GM12878 (cell line): ENCODE results near the gene PLEKHD1. TPM values are rescaled to one million over a fixed set of nuclear protein-coding genes. Genes with fewer than 3 reads are reported as not detected.

Experiments
- ATAC-seq: fragments of 200-7000 bp; cut with Tn5 transposase; 3 replicates; pipeline ENCODE4 v1.9.1; 2020; ENCODE audit warnings: mild to moderate bottlenecking, moderate library complexity
- BruUV-seq: library from RNA; stranded (reverse); fragments of 400-500 nt; replicated peaks from 2 replicates; lab custom pipeline; 2021; lab: Mats Ljungman, UMichigan
- CTCF ChIA-PET: fragments of 300-600 bp; sonication (Branson Sonifier 250); formaldehyde crosslinking; extraction: SDS; loops from one replicate; lab custom pipeline; 2021; ENCODE audit warnings: inconsistent platforms; lab: Yijun Ruan, JAX
- POLR2A ChIA-PET: fragments of 350-600 bp; formaldehyde crosslinking; extraction: SDS; loops from one replicate; lab custom pipeline; 2021; ENCODE audit warnings: inconsistent platforms; lab: Charles Lee
- RAD21 ChIA-PET: fragments of 300-600 bp; sonication (Branson Sonifier 250); formaldehyde crosslinking; loops from one replicate; lab custom pipeline; 2023; ENCODE audit warnings: antibody characterized with exemption; ENCODE audit not compliant: unreplicated experiment; lab: Charles Lee
- SMC1A ChIA-PET: fragments of 300-600 bp; sonication (Branson Sonifier 250); formaldehyde crosslinking; loops from one replicate; lab custom pipeline; 2023; ENCODE audit not compliant: unreplicated experiment, uncharacterized antibody; lab: Charles Lee
- DNase-seq: peaks from one replicate; pipeline ENCODE4 v3.0.0-alpha.2; 2011; ENCODE audit warnings: low read depth, low spot score
- FAIRE-seq: peaks from 3 replicates; lab custom pipeline; 2011; peaks lifted over from hg19 to GRCh38; lab: Jason Lieb, UNC
- H2AFZ ChIP-seq: 2 replicates; pipeline ENCODE4 v1.6.0; 2011; ENCODE audit warnings: low read depth, low read length, control low read depth; ENCODE audit not compliant: control insufficient read depth
- H3K27ac ChIP-seq: 2 replicates; pipeline ENCODE4 v1.5.1; 2011; ENCODE audit warnings: control low read depth; ENCODE audit not compliant: control insufficient read depth, insufficient read depth
- H3K27me3 ChIP-seq, 2 experiments: replicated peaks in 1 of 2; 2 replicates each; pipeline versions ENCODE4 v1.6.0 to v1.6.1; 2011; ENCODE audit warnings: low read length in 1 of 2; ENCODE audit not compliant: control insufficient read depth in 2 of 2, insufficient read depth in 2 of 2
- H3K36me3 ChIP-seq, 2 experiments: 2 replicates each; pipeline ENCODE4 v1.5.1; 2011; ENCODE audit warnings: low read length in 1 of 2; ENCODE audit not compliant: control insufficient read depth in 2 of 2, insufficient read depth in 2 of 2
- H3K4me1 ChIP-seq: 2 replicates; pipeline ENCODE4 v1.6.1; 2011; ENCODE audit warnings: mild to moderate bottlenecking, low read length, moderate library complexity, mixed read lengths; ENCODE audit not compliant: control insufficient read depth, insufficient read depth
- H3K4me2 ChIP-seq: 2 replicates; pipeline ENCODE4 v1.6.0; 2011; ENCODE audit warnings: control low read depth; ENCODE audit not compliant: control insufficient read depth, insufficient read depth
- H3K4me3 ChIP-seq: fragments of 200-600 bp; sonication (generic); 2 replicates; pipeline ENCODE4 v1.5.1; 2016
- H3K79me2 ChIP-seq: 2 replicates; pipeline ENCODE4 v1.6.0; 2011; ENCODE audit warnings: low read length; ENCODE audit not compliant: control insufficient read depth, insufficient read depth
- H3K9ac ChIP-seq: 2 replicates; pipeline ENCODE4 v1.8.0; 2011; ENCODE audit warnings: low read length, control low read depth, mixed read lengths; ENCODE audit not compliant: control insufficient read depth, insufficient read depth
- H3K9me3 ChIP-seq: replicated peaks from 3 replicates; pipeline ENCODE4 v1.5.1; 2011; ENCODE audit warnings: mild to moderate bottlenecking, low read length; ENCODE audit not compliant: control insufficient read depth, insufficient read depth
- H4K20me1 ChIP-seq: 2 replicates; pipeline ENCODE4 v1.6.0; 2011; ENCODE audit not compliant: control insufficient read depth, insufficient read depth
- ASH2L ChIP-seq: fragments of 300-600, 200-600 bp; sonication (generic); IDR thresholded peaks from 2 replicates; pipeline ENCODE4 v1.6.1; 2017; ENCODE audit warnings: low read depth, mild to moderate bottlenecking, borderline replicate concordance
- BHLHE40 ChIP-seq, 2 experiments: fragments of 450-650 bp in 1 of 2; IDR thresholded peaks; 2 replicates each; pipeline ENCODE4 v1.6.1; 2011 to 2017; ENCODE audit warnings: low read depth in 2 of 2, borderline replicate concordance in 1 of 2, improper control_type of control experiment in 1 of 2, low read length in 1 of 2, mild to moderate bottlenecking in 1 of 2
- IRF5 ChIP-seq: fragments of 450-650 bp; IDR thresholded peaks from 2 replicates; pipeline ENCODE4 v1.6.1; 2017; ENCODE audit warnings: borderline replicate concordance
- NR2C2 ChIP-seq: IDR thresholded peaks from 2 replicates; pipeline ENCODE4 v1.6.1; 2011; ENCODE audit warnings: borderline replicate concordance, low read depth; ENCODE audit not compliant: control insufficient read depth, insufficient read length
- PAX5 ChIP-seq: IDR thresholded peaks from 2 replicates; pipeline ENCODE4 v1.6.1; 2011; ENCODE audit warnings: low read depth, low read length, borderline replicate concordance
- RBBP5 ChIP-seq: fragments of 200-600 bp; sonication (generic); conservative IDR thresholded peaks from 2 replicates; pipeline ENCODE4 v1.6.1; 2016
- TCF12 ChIP-seq: IDR thresholded peaks from 2 replicates; pipeline ENCODE4 v1.6.1; 2011; ENCODE audit warnings: low read depth, mild to moderate bottlenecking, low read length
- TCF7 ChIP-seq: IDR thresholded peaks from 2 replicates; pipeline ENCODE4 v1.6.1; 2014; ENCODE audit warnings: antibody characterized with exemption, borderline replicate concordance
- YBX1 ChIP-seq: fragments of 450-650 bp; IDR thresholded peaks from 2 replicates; pipeline ENCODE4 v1.6.1; 2016; ENCODE audit warnings: antibody characterized with exemption
- ZBED1 ChIP-seq: IDR thresholded peaks from 2 replicates; pipeline ENCODE4 v1.6.1; 2016; ENCODE audit warnings: borderline replicate concordance
- WGBS: methylation state at CpG from one replicate; pipeline ENCODE4 v1.1.6; 2016; ENCODE audit warnings: low lambda C conversion rate; ENCODE audit not compliant: insufficient replicate concordance, insufficient coverage; ENCODE audit errors: missing lambda C conversion rate; 5-methylcytosine and 5-hydroxymethylcytosine counted together
- in situ Hi-C: fragments of 300-500 bp; cut with MboI; formaldehyde crosslinking; loops from 9 replicates; pipeline ENCODE4 v1.14.3; 2018; ENCODE audit warnings: mixed read lengths
- intact Hi-C: fragments of 100-400 bp; cut with micrococcal nuclease; formaldehyde crosslinking; loops from one replicate; pipeline ENCODE4 v1.14.2; 2022; ENCODE audit not compliant: unreplicated experiment
- polyA plus RNA-seq, 11 experiments: library from polyadenylated mRNA; depleted of rRNA in 4 of 11; unstranded in 6 of 11; stranded (reverse) in 5 of 11; fragments of >200 nt; fragmentation: Nextera tagmentation in 4 of 11; fragmentation: Illumina TruSeq in 1 of 11; extraction: Ambion mirVana in 4 of 11; extraction: Trizol in 1 of 11; gene quantifications; 1 replicate in 1 of 11; 2 replicates in 10 of 11; pipeline versions ENCODE4 v1.2.1 to v1.2.3, GENCODE V29; 2011 to 2016; ENCODE audit warnings: inconsistent platforms in 2 of 11, missing spikeins in 2 of 11, low read depth in 1 of 11
- total RNA-seq, 4 experiments: library from RNA; depleted of rRNA in 3 of 4; stranded (reverse); fragments of >200 nt in 3 of 4; fragmentation: Illumina TruSeq in 1 of 4; extraction: Trizol in 1 of 4; gene quantifications; 2 replicates each; pipeline versions ENCODE4 v1.2.1 to v1.2.3, GENCODE V29; 2013 to 2021

Gene PLEKHD1
- total and polyA plus RNA-seq, 10 of the 15 experiments (the other 5 are each of a cell fraction or from before 2014, with no cell fraction given) = 0.01 to 0.08 (median 0.04) TPM; not detected in 6

DNA sequence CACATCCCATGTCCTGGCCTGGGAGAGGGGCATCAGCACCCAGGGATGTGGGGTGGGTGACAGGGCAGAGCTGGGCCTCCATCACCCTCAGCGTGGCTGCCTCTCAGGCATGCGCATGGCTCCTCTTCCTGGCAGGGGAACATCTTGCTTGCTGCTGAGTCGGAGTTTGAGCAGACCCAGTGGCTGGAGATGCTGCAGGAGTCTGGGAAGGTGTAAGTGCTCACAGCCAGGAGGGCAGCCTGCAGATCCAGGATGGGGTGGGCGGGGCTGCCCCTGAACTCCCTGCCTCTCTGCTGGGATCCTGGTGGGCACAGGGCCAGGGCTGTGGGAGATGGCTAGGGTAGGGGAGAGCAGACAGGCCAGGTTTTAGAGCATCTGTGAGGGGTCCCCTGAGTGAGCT is 16.2 kb downstream of the PLEKHD1 start:
- H3K36me3 ChIP-seq = no peaks in the 10 kb centered on the region
- in situ Hi-C loops = no loop called here
- no peaks in the 10 kb centered on the region; a peak in 1 of 4 replicates for H3K27me3 ChIP-seq
- H3K4me1 ChIP-seq = no peaks in the 10 kb centered on the region
- POLR2A ChIA-PET = no interaction called here
- FAIRE-seq (no peak), DNase-seq (no peak), ATAC-seq (no peak)
- H3K4me2 ChIP-seq = no peak overlapping the region
- TF ChIP-seq TCF7 (no peak), YBX1 (no peak), TCF12 (no peak), ZBED1 (no peak), RBBP5 (no peak), BHLHE40 (IDR thresholded peaks at IDR 0.05; ENCODE audit: borderline replicate concordance in 1 of 2, low read depth in 2 of 2, low read length in 1 of 2) (no peak), ASH2L (no peak), IRF5 (no peak), PAX5 (no peak), NR2C2 (no peak)
- H3K79me2 ChIP-seq = no peaks in the 10 kb centered on the region
- H4K20me1 ChIP-seq = no peaks in the 10 kb centered on the region
- no peak overlapping the region for H3K4me3 ChIP-seq
- RAD21 ChIA-PET = no interaction called here
- BruUV-seq = no TSS peak
- no peak overlapping the region for H3K9ac ChIP-seq
- no peak overlapping the region for H2AFZ ChIP-seq
- SMC1A ChIA-PET = interaction anchor here (1.4 kb wide), 1 partner anchor 7 kb away, joined by 3 read pairs; no protein-coding TSS in a partner anchor
- intact Hi-C loops = no loop called here
- H3K9me3 ChIP-seq = no peaks in the 10 kb centered on the region
- CTCF ChIA-PET = no interaction called here
- no peak overlapping the region for H3K27ac ChIP-seq
- 54% methylated on average over 4 of the region's 4 CpGs for WGBS
